ENCODE results near the gene PDXP.
"Not testable (repeated sequence)": the region's sequence is repeated elsewhere in the genome, so short reads cannot be mapped to it uniquely, and the experiment has no call there.

PDXP gene

GRCh38 chr22:37647317-37647716 lies 11.2 kb upstream of the PDXP start:
- DNase-seq (ENCODE audit: low read depth): no peak

DNA sequence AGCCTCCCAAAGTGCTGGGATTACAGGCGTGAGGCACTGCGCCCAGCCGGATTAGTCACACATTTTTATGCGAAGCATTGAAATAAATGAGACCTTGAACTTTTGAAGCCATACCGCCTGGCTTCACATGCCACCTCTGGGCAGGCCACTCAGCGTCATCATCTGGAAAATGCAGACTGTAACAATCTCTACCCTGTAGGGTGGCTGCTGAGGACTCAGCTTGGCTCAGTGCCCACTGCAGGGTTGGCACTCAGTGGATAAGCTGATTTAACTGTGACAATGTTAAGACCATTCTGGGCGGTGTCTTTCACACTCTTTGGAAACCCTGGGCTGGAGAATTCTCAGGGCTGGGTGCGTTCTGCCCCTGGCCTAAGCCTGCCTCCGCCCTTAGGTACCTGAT lies 10.6 kb upstream of the PDXP start:
- DNase-seq (ENCODE audit: low read depth): no peak

GRCh38 chr22:37650463-37651136 lies 7.9 kb upstream of the PDXP start:
- DNase-seq (ENCODE audit: low read depth): no peak

- DNase-seq (ENCODE audit: low read depth): no peak
Observed at GRCh38 chr22:37654563-37655251, 3.8 kb upstream of the PDXP start.

DNA sequence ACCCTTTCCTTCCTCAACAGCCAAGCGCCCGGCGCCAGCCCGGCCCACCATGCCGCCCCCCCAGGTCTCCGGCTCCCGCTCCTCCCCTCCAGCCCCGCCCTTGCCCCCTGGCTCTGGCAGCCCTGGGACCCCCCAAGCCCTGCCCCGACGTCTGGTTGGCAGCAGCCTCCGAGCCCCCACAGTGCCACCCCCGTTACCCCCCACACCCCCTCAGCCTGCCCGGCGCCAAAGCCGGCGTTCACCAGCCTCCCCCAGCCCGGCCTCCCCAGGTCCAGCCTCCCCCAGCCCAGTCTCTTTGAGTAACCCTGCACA lies 3.3 kb upstream of the PDXP start:
- DNase-seq (ENCODE audit: low read depth): no peak

DNA sequence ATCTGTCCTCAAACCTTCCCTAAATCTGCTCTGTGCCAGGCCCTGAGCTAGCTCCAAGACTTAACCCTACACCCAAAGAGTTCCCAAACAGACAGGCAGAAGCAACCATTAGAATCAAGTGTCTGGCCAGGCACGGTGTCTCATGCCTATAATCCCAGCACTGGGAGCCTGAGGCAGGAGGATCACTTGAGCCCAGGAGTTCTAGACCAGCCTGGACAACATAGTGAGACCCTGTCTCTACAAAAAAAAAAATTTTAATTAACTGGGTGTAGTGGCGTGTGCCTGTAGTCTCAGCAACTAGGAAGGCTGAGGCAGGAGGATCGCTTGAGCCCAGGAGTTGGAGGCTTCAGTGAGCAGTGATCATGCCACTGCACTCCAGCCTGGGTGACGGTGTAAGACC lies 1.9 kb upstream of the PDXP start:
- not testable (repeated sequence) for DNase-seq (ENCODE audit: low read depth)

DNA sequence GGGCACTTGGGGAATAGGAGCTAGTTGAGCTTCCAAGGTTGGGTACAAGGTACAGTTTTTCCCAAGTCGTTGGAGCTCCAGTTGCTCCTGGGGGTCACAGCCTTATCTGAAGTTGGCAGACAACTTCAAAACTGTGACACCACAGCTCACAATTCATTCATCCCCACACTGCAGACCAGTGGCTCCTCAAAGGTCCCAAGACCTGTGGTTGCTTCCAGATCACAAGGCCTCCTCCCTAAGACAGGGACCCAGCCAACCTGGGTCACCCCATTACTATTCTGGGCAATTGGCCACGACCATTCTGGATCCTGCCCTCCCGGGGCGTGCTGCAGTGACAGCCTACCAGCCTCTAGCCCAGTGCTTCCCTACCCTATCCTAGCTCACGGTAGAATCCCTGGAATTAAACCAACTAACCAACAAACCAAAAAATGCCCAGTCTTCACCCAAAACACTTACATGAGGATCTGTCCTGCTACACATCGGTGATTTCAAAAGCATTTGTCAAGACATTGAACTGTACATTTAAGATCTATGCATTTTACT lies 862 bp upstream of the PDXP start:
- peak; percentile 25 for DNase-seq (ENCODE audit: low read depth)

GRCh38 chr22:37659066-37659896 lies 758 bp downstream of the PDXP start:
- no peak for DNase-seq (ENCODE audit: low read depth)

DNA sequence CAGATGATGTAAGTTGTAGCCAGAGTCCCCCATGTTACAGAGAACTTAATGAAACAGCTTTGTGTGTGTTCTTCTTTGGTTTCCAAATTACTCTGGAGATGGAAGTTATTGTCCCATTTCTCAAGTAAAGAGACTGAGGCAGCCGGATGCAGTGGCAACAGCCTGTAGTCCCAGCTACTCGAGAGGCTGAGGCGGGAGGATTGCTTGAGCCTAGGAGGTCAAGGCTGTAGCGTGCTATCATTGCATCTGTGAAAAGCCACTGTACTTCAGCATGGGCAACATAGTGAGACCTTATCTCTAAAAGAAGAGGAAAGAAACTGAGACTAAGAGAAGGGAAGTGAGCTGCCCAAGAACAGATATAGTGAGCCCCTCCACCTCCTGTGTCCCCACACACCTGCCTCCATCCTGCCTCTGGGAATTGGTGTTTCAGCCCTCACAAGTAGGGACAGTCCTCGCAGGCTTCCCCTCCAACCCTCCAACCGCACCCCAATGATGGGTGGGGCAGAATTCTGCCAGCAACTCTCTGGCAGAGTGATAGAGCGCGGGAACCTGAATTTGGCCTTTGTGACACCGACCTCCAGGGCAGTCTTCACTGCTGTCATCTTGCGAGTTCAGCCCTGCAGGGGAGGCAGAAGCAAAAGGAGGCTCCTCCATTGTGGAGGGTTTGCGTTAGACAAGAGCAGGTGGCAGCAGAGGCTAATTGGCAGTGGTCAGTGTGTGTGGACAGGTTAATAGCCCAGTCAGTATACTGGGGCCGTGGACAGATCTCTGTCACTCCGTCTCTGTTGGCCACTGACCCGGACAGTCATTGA lies 1.6 kb downstream of the PDXP start:
- DNase-seq (ENCODE audit: low read depth): no peak

GRCh38 chr22:37660709-37661045 lies 2.2 kb downstream of the PDXP start:
- DNase-seq (ENCODE audit: low read depth): no peak

GRCh38 chr22:37661160-37661924 lies 2.8 kb downstream of the PDXP start:
- peak; percentile 77 for DNase-seq (ENCODE audit: low read depth)

- DNase-seq (ENCODE audit: low read depth): no peak
Observed at GRCh38 chr22:37662039-37662438, 3.5 kb downstream of the PDXP start.

GRCh38 chr22:37663521-37664140 lies 5.1 kb downstream of the PDXP start:
- peak; percentile 46 for DNase-seq (ENCODE audit: low read depth)

- no peak for DNase-seq (ENCODE audit: low read depth)
Observed at GRCh38 chr22:37664249-37665101, 6.0 kb downstream of the PDXP start.

DNA sequence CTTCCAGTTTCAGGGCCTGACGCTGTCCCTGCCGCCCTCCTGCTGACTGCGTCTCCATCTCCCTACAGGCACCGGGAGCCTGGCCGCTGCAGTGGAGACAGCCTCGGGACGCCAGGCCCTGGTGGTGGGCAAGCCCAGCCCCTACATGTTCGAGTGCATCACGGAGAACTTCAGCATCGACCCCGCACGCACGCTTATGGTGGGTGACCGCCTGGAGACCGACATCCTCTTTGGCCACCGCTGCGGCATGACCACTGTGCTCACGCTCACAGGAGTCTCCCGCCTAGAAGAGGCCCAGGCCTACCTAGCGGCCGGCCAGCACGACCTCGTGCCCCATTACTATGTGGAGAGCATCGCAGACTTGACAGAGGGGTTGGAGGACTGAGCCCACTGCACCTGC lies 7.0 kb downstream of the PDXP start:
- DNase-seq (ENCODE audit: low read depth): no peak

DNA sequence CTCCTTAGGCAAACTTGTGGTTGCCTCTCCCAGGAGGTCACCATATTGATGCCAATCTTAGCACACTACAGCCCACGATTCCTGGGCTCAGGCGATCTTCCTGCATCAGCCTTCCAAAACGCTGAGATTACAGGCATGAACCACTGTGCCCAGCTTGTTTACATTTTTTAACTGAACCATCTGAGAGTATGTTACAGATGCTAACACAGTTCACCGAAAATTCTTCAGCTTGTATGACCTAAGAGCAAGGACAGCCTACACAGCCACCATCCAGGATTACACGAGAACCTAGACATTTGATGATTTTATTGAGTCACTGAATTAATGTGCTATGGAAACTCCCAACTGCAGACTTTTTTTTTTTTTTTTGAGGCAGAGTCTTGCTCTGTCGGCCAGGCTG lies 11.1 kb downstream of the PDXP start:
- no peak for DNase-seq (ENCODE audit: low read depth)

- DNase-seq (ENCODE audit: low read depth): no peak
Observed at GRCh38 chr22:37672206-37672919, 13.8 kb downstream of the PDXP start.

GRCh38 chr22:37672920-37673455 lies 14.5 kb downstream of the PDXP start:
- DNase-seq (ENCODE audit: low read depth): no peak

GRCh38 chr22:37674248-37674647 lies 15.7 kb downstream of the PDXP start:
- no peak for DNase-seq (ENCODE audit: low read depth)

Measured in iris pigment epithelial cell (primary cell).